ENCODE measurements around the gene ZNF524.

The ZNF524 gene

GRCh38 chr19:55633861-55634260 is 33.8 kb downstream of the ZNF524 start:
- TF ChIP-seq CTCF (IDR thresholded peaks at IDR 0.05; ENCODE audit: extremely low read depth, missing control alignments), result no peak
- DNase-seq (ENCODE audit: low spot score), result no peak

- no peak for DNase-seq (ENCODE audit: low spot score)
- TF ChIP-seq CTCF (IDR thresholded peaks at IDR 0.05; ENCODE audit: extremely low read depth, missing control alignments), result no peak
Measured at GRCh38 chr19:55635334-55635717, 35.2 kb downstream of the ZNF524 start.

GRCh38 chr19:55635856-55636440 is 35.9 kb downstream of the ZNF524 start:
- no peak for DNase-seq (ENCODE audit: low spot score)
- no peak for TF ChIP-seq CTCF (IDR thresholded peaks at IDR 0.05; ENCODE audit: extremely low read depth, missing control alignments)

GRCh38 chr19:55636723-55637122 is 36.6 kb downstream of the ZNF524 start:
- no peak for TF ChIP-seq CTCF (IDR thresholded peaks at IDR 0.05; ENCODE audit: extremely low read depth, missing control alignments)

GRCh38 chr19:55637534-55637933 is 37.4 kb downstream of the ZNF524 start:
- DNase-seq (ENCODE audit: low spot score), result no peak
- TF ChIP-seq CTCF (IDR thresholded peaks at IDR 0.05; ENCODE audit: extremely low read depth, missing control alignments), result no peak

More at GRCh38 chr19:55636723-55637122, 36.6 kb downstream of the ZNF524 start:
- DNase-seq (ENCODE audit: low spot score), result no peak

- TF ChIP-seq CTCF (IDR thresholded peaks at IDR 0.05; ENCODE audit: extremely low read depth, missing control alignments), result peak; percentile 10
- no peak for DNase-seq (ENCODE audit: low spot score)
Measured at GRCh38 chr19:55638864-55639359, 38.8 kb downstream of the ZNF524 start.

GRCh38 chr19:55640043-55640576 is 40.0 kb downstream of the ZNF524 start:
- DNase-seq (ENCODE audit: low spot score), result peak; percentile 73
- TF ChIP-seq CTCF (IDR thresholded peaks at IDR 0.05; ENCODE audit: extremely low read depth, missing control alignments), result peak; percentile 68
